Body of pancreas (tissue), 4 donors: Measurements from ENCODE around the gene PXDN. TPM values are rescaled to one million over a fixed set of nuclear protein-coding genes. Genes with fewer than 3 reads are reported as not detected.

Experiments used
- ATAC-seq: fragments of 150-250 bp; one replicate; pipeline ENCODE4 v1.9.1; 2016
- DNase-seq, 4 donors: peaks; one replicate each; pipeline ENCODE4 v3.0.0-alpha.2; 2019
- H3K27ac ChIP-seq, 4 donors: fragments of 200-600 bp; sonication (generic); 1 replicate in 3 of 4; 2 replicates in 1 of 4; pipeline versions ENCODE4 v1.5.1 to v1.6.1; 2016 to 2019; ENCODE audit warnings: mild to moderate bottlenecking in 1 of 4, mixed read lengths in 1 of 4, moderate library complexity in 1 of 4
- H3K27me3 ChIP-seq, 2 donors: fragments of 200-600 bp; sonication (generic); one replicate each; pipeline ENCODE4 v1.6.0; 2016; ENCODE audit warnings: mild to moderate bottlenecking in 1 of 2
- H3K36me3 ChIP-seq, 2 donors: fragments of 200-600 bp; sonication (generic); replicated peaks in 1 of 2; 2 replicates each; pipeline ENCODE4 v1.5.1; 2016; ENCODE audit warnings: low read depth in 2 of 2; ENCODE audit not compliant: insufficient read depth in 1 of 2
- H3K4me1 ChIP-seq: fragments of 200-600 bp; sonication (generic); one replicate; pipeline ENCODE4 v1.6.0; 2016
- H3K4me3 ChIP-seq, 2 donors: fragments of 200-600 bp; sonication (generic); 1 replicate in 1 of 2; 2 replicates in 1 of 2; pipeline ENCODE4 v1.5.1; 2016 to 2019
- H3K9me3 ChIP-seq, 3 donors: fragments of 200-600 bp; sonication (generic); 1 replicate in 2 of 3; 2 replicates in 1 of 3; pipeline ENCODE4 v1.5.1; 2016
- POLR2A ChIP-seq, 3 donors: fragments of 450-650 bp; IDR thresholded peaks; one replicate each; pipeline ENCODE4 v1.6.1; 2016; ENCODE audit warnings: antibody characterized with exemption in 3 of 3, mild to moderate bottlenecking in 2 of 3
- WGBS, 2 donors: methylation state at CpG; one replicate each; pipeline ENCODE4 v1.1.5; 2017; 5-methylcytosine and 5-hydroxymethylcytosine counted together
- intact Hi-C: fragments of 100-400 bp; cut with DNase I; formaldehyde crosslinking; loops from one replicate; pipeline ENCODE4 v1.15.1; 2023
- total RNA-seq, 2 donors: library from RNA; depleted of rRNA; stranded (reverse); fragments of >200 nt; gene quantifications; one replicate each; pipeline ENCODE4 v1.1.0, GENCODE V29; 2016
- TF ChIP-seq, protein P1 (sequence below), 7 experiments: fragments of 450-650 bp in 4 of 7; fragments of 200-600 bp in 3 of 7; sonication (generic) in 3 of 7; IDR thresholded peaks; one replicate each; pipeline ENCODE4 v1.5.1; 2016 to 2019; ENCODE audit warnings: antibody characterized with exemption in 7 of 7

Gene PXDN
- total RNA-seq, 2 donors from 2014 or later = 7.0 to 41.9 TPM

DNA sequence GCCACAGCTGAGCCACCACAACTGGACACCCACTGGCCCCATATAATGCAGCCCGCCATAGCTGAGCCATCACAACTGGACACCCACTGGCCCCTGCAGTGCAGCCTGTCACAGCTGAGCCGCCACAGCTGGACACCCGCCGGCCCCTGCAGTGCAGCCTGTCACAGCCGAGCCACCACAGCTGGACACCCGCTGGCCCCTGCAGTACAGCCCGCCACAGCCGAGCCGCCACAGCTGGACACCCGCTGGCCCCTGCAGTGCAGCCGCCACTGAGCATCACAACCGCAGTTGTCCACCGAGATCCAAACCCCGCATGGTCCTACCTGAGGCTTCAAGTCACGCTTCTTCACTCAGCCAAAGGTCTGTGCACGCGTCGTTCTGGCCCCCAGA, 134.2 kb downstream of the PXDN start:
- TF ChIP-seq POLR2A (IDR thresholded peaks at IDR 0.05) = no peak
- DNase-seq (no peak), ATAC-seq (no peak)
- no peak overlapping the region for H3K4me3 ChIP-seq
- no peak overlapping the region for H3K27ac ChIP-seq
- no peaks in the 10 kb centered on the region for H3K36me3 ChIP-seq
- no peaks in the 10 kb centered on the region for H3K4me1 ChIP-seq
- H3K27me3 ChIP-seq = no peaks in the 10 kb centered on the region
- no peaks in the 10 kb centered on the region for H3K9me3 ChIP-seq
- intact Hi-C loops = no loop called here
- WGBS, 2 donors = 81 to 88% methylated on average over 6 to 18 of the region's 18 CpGs

DNA sequence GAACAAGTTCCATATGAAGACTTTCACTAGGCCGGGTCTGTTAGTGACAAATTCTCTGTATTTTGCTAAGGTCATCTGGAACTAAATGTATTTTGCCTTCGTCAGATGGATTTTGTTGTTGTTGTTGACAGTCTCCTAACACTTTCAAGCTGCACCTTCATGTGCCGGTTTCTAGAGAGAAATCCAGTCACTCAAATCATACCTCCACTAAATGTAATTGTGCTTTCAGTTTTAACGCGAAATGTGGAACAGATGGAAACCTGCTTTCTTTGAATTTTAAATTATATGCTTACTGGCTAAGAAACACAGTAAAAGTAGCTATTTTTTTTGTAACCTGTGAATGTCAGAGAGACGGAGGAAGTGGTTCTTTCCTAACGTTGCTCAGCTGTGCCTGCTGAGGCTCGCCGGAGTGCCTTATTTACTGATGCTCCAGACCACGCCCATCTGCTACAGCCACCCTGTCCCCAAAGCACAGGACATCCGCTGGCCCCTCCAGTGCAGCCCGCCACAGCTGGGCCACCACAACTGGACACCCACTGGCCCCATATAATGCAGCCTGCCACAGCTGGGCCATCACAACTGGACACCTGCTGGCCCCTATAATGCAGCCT, 134.7 kb downstream of the PXDN start:
- intact Hi-C loops = no loop called here
- H3K4me1 ChIP-seq = no peaks in the 10 kb centered on the region
- DNase-seq = no peak
- H3K4me3 ChIP-seq = no peak overlapping the region
- WGBS, 2 donors = 69 to 73% methylated on average over 12 of the region's 12 CpGs
- H3K27me3 ChIP-seq = no peaks in the 10 kb centered on the region
- no peaks in the 10 kb centered on the region for H3K9me3 ChIP-seq
- no peak for ATAC-seq
- no peak for TF ChIP-seq POLR2A (IDR thresholded peaks at IDR 0.05)
- TF ChIP-seq, protein P1, sequence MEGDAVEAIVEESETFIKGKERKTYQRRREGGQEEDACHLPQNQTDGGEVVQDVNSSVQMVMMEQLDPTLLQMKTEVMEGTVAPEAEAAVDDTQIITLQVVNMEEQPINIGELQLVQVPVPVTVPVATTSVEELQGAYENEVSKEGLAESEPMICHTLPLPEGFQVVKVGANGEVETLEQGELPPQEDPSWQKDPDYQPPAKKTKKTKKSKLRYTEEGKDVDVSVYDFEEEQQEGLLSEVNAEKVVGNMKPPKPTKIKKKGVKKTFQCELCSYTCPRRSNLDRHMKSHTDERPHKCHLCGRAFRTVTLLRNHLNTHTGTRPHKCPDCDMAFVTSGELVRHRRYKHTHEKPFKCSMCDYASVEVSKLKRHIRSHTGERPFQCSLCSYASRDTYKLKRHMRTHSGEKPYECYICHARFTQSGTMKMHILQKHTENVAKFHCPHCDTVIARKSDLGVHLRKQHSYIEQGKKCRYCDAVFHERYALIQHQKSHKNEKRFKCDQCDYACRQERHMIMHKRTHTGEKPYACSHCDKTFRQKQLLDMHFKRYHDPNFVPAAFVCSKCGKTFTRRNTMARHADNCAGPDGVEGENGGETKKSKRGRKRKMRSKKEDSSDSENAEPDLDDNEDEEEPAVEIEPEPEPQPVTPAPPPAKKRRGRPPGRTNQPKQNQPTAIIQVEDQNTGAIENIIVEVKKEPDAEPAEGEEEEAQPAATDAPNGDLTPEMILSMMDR (IDR thresholded peaks at IDR 0.05) = no peak
- no peaks in the 10 kb centered on the region for H3K36me3 ChIP-seq
- H3K27ac ChIP-seq = no peak overlapping the region

DNA sequence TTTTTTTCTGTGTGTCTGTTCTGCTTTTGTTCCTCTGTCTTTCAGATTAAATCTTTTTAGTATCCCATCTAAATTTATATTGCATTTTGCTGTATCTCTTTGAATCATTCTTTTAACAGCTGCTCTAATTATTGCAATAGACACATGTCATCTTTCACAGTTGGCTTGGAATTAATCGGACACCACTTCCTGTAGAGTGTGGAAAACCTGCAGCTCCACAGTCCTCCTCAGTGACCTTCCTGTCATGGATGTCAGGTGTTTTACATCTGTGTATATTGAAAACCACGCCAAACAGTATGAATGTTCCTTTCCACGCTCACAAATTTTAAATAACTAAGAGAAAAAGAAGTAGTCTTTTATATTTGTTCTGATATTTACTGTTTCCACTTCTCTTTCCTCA, 135.3 kb downstream of the PXDN start:
- H3K9me3 ChIP-seq = no peaks in the 10 kb centered on the region
- WGBS, 2 donors = 65 to 73% methylated on average over 3 of the region's 3 CpGs
- DNase-seq = no peak
- H3K4me1 ChIP-seq = no peaks in the 10 kb centered on the region
- no peaks in the 10 kb centered on the region for H3K36me3 ChIP-seq
- TF ChIP-seq POLR2A (IDR thresholded peaks at IDR 0.05) = no peak
- TF ChIP-seq, protein P1 (IDR thresholded peaks at IDR 0.05) = no peak
- H3K27me3 ChIP-seq = no peaks in the 10 kb centered on the region
- H3K4me3 ChIP-seq = no peak overlapping the region
- intact Hi-C loops = no loop called here
- no peak for ATAC-seq
- H3K27ac ChIP-seq = no peak overlapping the region

DNA sequence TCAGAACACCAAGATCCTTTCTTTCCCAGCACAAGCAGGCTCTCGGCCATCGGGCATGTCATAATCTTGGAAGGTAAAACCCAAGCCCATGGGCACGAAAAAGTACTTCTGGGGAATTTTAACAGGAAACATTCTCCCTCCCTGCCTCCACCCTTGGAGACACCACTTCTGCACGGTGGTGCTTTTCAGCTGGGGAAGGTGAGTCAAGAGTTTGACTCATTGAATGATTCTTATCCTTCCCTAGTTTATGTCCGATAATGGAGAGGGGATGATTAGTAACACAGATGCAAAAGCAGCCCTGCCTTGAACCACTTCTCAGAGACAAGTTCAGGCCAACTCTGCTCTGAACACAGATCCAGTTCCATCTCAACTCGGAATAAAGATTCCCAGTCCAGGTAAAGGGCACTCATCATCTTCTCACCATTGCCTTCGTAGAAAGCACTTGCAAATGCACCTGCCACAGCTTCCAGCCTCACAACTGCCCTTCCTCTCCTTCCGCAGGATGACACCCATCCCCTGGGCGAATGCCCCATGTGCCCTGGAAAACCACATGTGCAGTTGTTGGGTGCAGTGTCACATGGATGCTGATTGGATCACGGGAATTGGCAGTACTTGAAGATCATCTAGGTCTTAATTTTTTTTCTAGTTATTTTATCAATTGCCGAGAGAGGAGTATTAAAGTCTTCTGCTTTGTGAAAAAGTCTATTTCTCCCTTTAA, 136.2 kb downstream of the PXDN start:
- no peaks in the 10 kb centered on the region for H3K9me3 ChIP-seq
- H3K4me3 ChIP-seq = no peak overlapping the region
- DNase-seq = no peak
- intact Hi-C loops = no loop called here
- WGBS, 2 donors = 51 to 64% methylated on average over 11 of the region's 11 CpGs
- no peaks in the 10 kb centered on the region for H3K4me1 ChIP-seq
- no peak for ATAC-seq
- no peaks in the 10 kb centered on the region for H3K36me3 ChIP-seq
- no peak overlapping the region for H3K27ac ChIP-seq
- no peak for TF ChIP-seq POLR2A (IDR thresholded peaks at IDR 0.05)
- TF ChIP-seq, protein P1 (IDR thresholded peaks at IDR 0.05) = no peak
- H3K27me3 ChIP-seq = no peaks in the 10 kb centered on the region

DNA sequence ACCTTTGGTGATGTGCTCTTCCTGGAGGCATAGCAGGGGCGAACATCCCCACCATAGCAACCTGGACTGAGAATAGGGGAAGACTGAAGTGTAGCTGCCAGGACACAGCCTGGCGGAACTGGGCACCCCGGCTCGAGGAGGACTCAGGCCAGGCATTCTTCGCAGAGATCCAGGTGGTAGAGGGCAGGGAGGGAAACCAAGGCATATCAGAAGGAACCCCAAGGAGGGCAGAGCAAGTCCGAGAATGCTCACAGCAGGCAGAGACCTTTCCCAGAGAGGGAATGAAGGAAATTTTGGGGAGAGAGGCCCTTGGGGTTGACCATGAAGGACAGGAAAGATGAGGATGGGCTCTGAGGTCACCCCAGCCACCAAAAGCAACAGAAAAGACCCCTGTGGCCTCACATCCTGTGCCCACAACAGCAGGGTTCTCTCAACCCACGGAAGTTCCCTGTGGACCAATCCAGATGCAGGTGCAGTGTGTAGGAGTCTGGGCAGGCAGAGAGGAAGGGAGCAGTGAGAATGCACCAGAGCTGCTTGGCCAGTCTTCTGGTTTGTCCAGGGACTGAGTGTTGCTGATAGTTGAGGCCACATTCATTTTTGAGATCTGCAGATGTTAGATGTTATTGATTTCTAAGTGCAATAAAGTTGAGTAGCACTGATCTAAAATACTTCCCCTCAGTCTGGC, 136.9 kb downstream of the PXDN start:
- TF ChIP-seq, protein P1 (IDR thresholded peaks at IDR 0.05) = no peak
- no peak for TF ChIP-seq POLR2A (IDR thresholded peaks at IDR 0.05)
- H3K36me3 ChIP-seq = no peaks in the 10 kb centered on the region
- H3K4me3 ChIP-seq = no peak overlapping the region
- ATAC-seq (no peak), DNase-seq (no peak)
- no peaks in the 10 kb centered on the region for H3K4me1 ChIP-seq
- intact Hi-C loops = no loop called here
- H3K27me3 ChIP-seq = no peaks in the 10 kb centered on the region
- 60 to 65% methylated on average over 6 to 7 of the region's 7 CpGs for WGBS, 2 donors
- no peak overlapping the region for H3K27ac ChIP-seq
- H3K9me3 ChIP-seq = no peaks in the 10 kb centered on the region
